HUES64 (cell line): ENCODE results near the gene MECP2.
A peak's percentile ranks its signal among the peaks of the same experiment; 100 is the strongest.
"Not testable (repeated sequence)": the region's sequence is repeated elsewhere in the genome, so short reads cannot be mapped to it uniquely, and the experiment has no call there.

Experiments used
- H3K27ac ChIP-seq: 2 replicates; pipeline ENCODE4 v1.7.0; 2013; ENCODE audit warnings: low read depth, low read length, inconsistent platforms
- H3K27me3 ChIP-seq: 2 replicates; pipeline ENCODE4 v1.6.1; 2013; ENCODE audit warnings: mild to moderate bottlenecking, low read length; ENCODE audit not compliant: insufficient read depth
- H3K36me3 ChIP-seq: 2 replicates; pipeline ENCODE4 v1.6.1; 2013; ENCODE audit warnings: mild to moderate bottlenecking, low read length; ENCODE audit not compliant: insufficient read depth
- H3K4me1 ChIP-seq: 2 replicates; pipeline ENCODE4 v1.6.1; 2013; ENCODE audit warnings: mild to moderate bottlenecking, low read length, moderate library complexity; ENCODE audit not compliant: insufficient read depth
- H3K4me3 ChIP-seq: 2 replicates; pipeline ENCODE4 v1.5.1; 2013; ENCODE audit warnings: mild to moderate bottlenecking, low read length, moderate library complexity
- H3K9ac ChIP-seq: 2 replicates; pipeline ENCODE4 v1.6.1; 2013; ENCODE audit warnings: mild to moderate bottlenecking, low read depth, low read length
- H3K9me3 ChIP-seq: 2 replicates; pipeline ENCODE4 v1.6.1; 2013; ENCODE audit warnings: low read depth, low read length; ENCODE audit not compliant: insufficient read depth
- WGBS: fragments of 150-250, 120-280 bp; methylation state at CpG from one replicate; pipeline ENCODE4 v1.1.7; 2013; ENCODE audit warnings: missing lambda C conversion rate; 5-methylcytosine and 5-hydroxymethylcytosine counted together

MECP2 gene

DNA sequence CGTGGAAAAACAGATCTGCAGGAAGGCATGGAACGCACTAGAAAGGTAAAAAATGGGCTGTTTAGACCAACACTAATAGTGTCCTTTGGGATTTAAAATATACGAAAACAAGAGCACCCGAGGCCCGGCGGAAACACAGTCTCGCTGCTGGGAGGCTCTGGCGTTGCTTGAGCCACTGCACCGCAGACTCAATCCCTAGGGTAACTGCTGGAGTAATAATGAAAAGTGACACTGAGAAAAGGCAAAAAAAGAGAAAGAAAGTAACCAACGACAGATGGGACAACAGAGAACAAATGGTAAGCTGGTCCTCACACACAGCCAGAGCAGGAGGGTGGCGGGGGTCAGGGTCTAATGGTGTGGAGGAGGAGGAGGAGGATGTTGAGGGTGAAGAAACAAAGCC, 93.2 kb downstream of the MECP2 start:
- peaks cover 5% of the 10 kb centered on the region; the same call in 1 of the 2 replicates for H3K4me1 ChIP-seq
- H3K9ac ChIP-seq = no peak overlapping the region
- no peaks in the 10 kb centered on the region for H3K36me3 ChIP-seq
- no peaks in the 10 kb centered on the region for H3K27me3 ChIP-seq
- H3K4me3 ChIP-seq = no peak overlapping the region
- H3K27ac ChIP-seq = no peak overlapping the region
- WGBS = 93% methylated on average over 11 of the region's 11 CpGs
- no peaks in the 10 kb centered on the region for H3K9me3 ChIP-seq

DNA sequence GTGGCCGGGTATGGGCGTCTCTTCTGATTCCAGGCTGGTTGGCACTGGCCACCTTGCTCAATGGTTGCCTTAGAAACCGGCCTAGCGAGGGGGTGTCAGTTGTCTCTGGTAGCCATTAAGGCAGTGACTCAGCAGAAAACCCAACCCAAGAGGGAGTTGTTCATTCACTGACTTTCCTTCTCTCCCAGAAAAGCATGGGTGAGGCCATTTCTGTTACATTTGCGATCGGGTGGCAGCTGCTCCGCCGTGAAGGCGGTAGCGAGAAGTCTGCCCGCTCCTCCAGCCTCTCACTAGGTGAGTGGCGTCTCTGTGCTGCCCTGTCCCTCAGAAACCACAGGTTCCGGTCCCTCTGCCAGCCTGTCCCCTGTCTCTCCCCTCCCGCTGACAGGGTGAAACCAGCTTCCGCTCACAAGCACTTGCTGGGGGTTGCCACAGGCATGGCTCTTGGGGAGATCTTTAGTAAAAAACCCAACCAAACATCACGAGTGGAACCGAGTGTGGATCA, 95.2 kb downstream of the MECP2 start:
- Histone ChIP-seq H3K27me3 (no peaks in the 10 kb centered on the region), H3K4me1 (peaks cover 5% of the 10 kb centered on the region; the same call in 1 of the 2 replicates), H3K9me3 (no peaks in the 10 kb centered on the region), H3K36me3 (no peaks in the 10 kb centered on the region), H3K27ac (peak overlapping the region; percentile 58), H3K9ac (peak overlapping the region; percentile 58; the same call in 1 of the 2 replicates), H3K4me3 (no peak overlapping the region)
- 88% methylated on average over 17 of the region's 17 CpGs for WGBS

DNA sequence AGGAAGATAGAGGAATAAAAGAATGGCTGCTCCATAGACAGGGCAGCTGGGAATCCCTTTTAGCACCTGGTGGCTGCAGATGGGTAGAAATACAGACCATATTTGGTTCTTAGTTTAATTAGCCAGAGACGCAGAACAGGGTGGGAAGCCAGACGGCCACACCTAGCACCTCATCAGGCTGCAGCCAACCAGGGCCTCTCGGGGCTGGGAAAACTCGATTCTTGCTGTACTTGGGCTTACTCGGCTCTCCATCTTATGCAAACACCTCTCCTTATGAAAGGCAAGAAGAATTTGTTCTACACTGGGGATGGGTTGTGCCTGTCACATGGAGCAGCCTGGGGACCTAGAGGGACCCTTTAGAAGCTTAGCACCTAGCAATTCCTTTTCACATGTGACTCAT, 97.5 kb downstream of the MECP2 start:
- peaks cover 5% of the 10 kb centered on the region; the same call in 1 of the 2 replicates for H3K4me1 ChIP-seq
- H3K27ac ChIP-seq = no peak overlapping the region
- H3K27me3 ChIP-seq = no peaks in the 10 kb centered on the region
- no peaks in the 10 kb centered on the region for H3K36me3 ChIP-seq
- H3K9ac ChIP-seq = no peak overlapping the region
- H3K4me3 ChIP-seq = no peak overlapping the region
- WGBS = 57% methylated on average over 5 of the region's 5 CpGs
- H3K9me3 ChIP-seq = no peaks in the 10 kb centered on the region

DNA sequence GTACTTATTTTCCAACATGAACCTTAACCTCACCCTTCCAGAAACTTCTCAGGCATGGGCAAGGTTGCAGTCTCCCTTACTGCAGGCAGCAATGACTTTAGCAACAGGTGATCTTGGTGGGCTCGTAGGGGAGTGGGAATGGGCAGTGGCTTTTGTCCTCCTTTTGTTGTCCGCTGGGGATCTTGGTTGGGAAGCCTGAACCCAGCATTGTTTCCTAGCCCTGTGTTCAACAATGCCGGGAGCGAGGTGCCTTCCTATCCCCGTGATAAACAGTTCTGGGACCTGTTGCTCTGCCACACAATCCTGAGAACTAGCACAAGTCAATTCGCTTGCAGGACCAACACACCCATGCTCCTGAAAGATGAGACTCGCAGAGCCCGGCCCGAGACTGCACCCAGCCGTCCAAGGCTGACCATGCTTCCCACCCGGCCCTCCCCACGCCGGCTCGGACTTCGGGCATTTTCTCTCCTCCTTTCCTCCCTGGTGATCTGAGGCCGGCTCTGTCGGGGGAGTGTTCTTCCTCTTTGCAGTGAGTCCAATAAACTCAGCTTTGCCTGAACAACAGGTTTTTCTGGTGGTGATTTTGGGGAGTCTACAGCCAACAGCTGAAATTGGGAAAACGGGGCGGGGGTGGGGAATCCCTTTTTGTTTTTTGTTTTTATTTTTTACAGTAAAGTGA, 98.0 kb downstream of the MECP2 start:
- no peaks in the 10 kb centered on the region for H3K9me3 ChIP-seq
- WGBS = 81% methylated on average over 19 of the region's 19 CpGs
- no peaks in the 10 kb centered on the region for H3K36me3 ChIP-seq
- H3K9ac ChIP-seq = no peak overlapping the region
- no peak overlapping the region for H3K27ac ChIP-seq
- H3K4me1 ChIP-seq = peaks cover 5% of the 10 kb centered on the region; the same call in 1 of the 2 replicates
- no peaks in the 10 kb centered on the region for H3K27me3 ChIP-seq
- H3K4me3 ChIP-seq = no peak overlapping the region

DNA sequence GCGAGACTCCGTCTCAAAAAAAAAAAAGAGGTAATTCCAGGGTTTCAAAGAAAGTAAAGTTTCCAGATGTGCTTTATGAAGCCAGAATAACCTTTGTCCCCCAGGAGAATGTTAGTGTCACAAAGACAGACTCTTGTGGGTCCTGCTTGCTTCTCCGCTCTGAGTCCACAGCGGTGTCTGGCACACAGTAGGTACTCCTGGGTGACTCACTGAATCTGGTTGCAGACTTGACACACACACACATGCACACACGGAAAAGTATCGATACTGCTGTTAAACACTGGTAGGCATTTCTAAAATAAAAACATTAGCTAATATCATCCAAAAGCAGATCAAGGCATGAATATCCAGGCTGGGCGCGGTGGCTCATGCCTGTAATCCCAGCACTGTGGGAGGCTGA, 102.0 kb downstream of the MECP2 start:
- 96% methylated on average over 8 of the region's 8 CpGs for WGBS
- Histone ChIP-seq H3K27ac (no peak overlapping the region), H3K36me3 (no peaks in the 10 kb centered on the region), H3K4me1 (peaks cover 5% of the 10 kb centered on the region; the same call in 1 of the 2 replicates), H3K9ac (no peak overlapping the region), H3K9me3 (no peaks in the 10 kb centered on the region), H3K27me3 (no peaks in the 10 kb centered on the region), H3K4me3 (no peak overlapping the region)

DNA sequence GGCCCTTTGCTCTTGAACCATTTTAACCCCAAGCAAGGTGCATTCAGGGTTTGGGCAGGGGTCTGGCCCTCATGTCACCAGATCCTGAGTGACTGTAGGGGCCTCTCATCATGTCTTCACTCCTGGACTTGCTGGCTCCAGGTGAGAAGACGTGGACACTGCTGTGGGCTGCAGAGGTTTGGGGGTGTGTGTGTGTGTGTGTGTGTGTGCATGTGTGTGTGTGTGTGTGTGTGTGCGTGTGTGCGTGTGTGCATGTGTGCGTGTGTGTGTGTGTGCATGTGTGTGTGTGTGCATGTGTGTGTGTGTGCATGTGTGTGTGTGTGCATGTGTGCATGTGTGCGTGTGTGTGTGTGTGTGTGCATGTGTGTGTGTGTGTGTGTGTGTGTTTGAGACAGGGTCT, 103.1 kb downstream of the MECP2 start:
- 87% methylated on average over 4 of the region's 5 CpGs for WGBS

DNA sequence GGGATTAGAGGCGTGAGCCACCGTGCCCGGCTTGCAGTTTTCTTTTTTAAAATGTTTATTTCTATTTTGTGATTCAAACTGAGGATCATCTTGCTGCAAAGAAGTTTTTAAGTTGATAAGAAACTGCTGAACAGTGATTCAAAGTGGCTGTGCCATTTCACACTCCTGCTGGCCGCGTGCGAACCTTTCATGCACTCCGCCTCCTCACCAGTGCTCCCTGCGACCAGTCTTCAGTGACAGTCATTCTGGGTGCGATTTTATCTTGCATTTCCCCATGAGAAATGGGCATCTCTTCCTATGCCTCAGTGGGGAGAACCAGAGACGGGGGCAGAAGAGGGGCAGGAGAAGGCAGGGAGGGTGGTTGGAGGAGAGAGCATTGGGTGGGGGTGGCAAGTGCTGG, 103.5 kb downstream of the MECP2 start:
- H3K27me3 ChIP-seq = no peaks in the 10 kb centered on the region
- no peak overlapping the region for H3K27ac ChIP-seq
- no peaks in the 10 kb centered on the region for H3K36me3 ChIP-seq
- H3K9ac ChIP-seq = no peak overlapping the region
- 84% methylated on average over 10 of the region's 10 CpGs for WGBS
- H3K4me1 ChIP-seq = no peaks in the 10 kb centered on the region
- no peak overlapping the region for H3K4me3 ChIP-seq
- no peaks in the 10 kb centered on the region for H3K9me3 ChIP-seq

More for the DNA sequence above, 103.1 kb downstream of the MECP2 start:
- not testable (repeated sequence) for H3K4me1 ChIP-seq, H3K27me3 ChIP-seq, H3K4me3 ChIP-seq, H3K27ac ChIP-seq, H3K36me3 ChIP-seq, H3K9ac ChIP-seq, H3K9me3 ChIP-seq

DNA sequence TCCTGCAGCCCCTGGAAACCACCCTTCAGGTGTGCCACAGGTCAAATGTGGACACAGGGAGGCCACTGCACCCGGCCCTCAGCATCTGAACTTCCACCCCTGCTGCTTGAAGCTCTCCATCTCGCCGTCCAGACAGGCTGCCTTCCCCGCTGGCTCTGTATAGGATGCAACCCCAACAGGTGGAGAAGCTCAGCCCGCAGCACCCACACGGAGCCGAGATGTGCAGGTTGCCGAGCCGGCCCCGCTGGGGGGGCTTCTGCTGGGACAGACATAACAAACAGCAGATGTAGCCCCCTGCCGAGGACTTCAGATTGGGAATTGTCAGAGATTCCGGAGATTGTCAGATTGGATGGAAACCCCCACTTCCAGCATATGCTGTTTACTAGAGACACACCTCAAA, 104.4 kb downstream of the MECP2 start:
- Histone ChIP-seq H3K4me1 (no peaks in the 10 kb centered on the region), H3K4me3 (no peak overlapping the region), H3K36me3 (no peaks in the 10 kb centered on the region), H3K27me3 (no peaks in the 10 kb centered on the region), H3K27ac (no peak overlapping the region), H3K9ac (no peak overlapping the region), H3K9me3 (no peaks in the 10 kb centered on the region)
- 90% methylated on average over 12 of the region's 12 CpGs for WGBS

DNA sequence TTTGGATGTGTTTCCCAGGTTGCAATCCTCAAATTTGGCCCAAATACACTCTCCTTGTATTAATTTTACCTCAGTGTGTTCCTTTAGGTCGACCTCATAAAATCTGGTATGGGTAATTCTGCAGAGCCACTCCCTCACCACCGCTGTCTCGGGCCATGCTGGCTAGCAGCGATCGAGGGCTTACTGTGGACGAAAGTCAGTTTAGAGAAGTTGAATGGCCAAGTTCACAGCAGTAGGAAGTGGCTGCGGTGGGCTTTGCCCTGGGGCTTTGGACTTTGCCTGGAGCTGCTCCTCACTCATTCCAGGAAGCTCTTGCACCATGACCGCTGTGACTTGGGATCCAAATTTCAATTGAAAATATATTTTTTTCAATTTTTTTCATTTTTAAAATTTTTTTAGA, 105.3 kb downstream of the MECP2 start:
- no peak overlapping the region for H3K4me3 ChIP-seq
- no peaks in the 10 kb centered on the region for H3K4me1 ChIP-seq
- H3K9ac ChIP-seq = no peak overlapping the region
- H3K27me3 ChIP-seq = no peaks in the 10 kb centered on the region
- no peak overlapping the region for H3K27ac ChIP-seq
- WGBS = 91% methylated on average over 7 of the region's 8 CpGs
- H3K36me3 ChIP-seq = no peaks in the 10 kb centered on the region
- no peaks in the 10 kb centered on the region for H3K9me3 ChIP-seq

DNA sequence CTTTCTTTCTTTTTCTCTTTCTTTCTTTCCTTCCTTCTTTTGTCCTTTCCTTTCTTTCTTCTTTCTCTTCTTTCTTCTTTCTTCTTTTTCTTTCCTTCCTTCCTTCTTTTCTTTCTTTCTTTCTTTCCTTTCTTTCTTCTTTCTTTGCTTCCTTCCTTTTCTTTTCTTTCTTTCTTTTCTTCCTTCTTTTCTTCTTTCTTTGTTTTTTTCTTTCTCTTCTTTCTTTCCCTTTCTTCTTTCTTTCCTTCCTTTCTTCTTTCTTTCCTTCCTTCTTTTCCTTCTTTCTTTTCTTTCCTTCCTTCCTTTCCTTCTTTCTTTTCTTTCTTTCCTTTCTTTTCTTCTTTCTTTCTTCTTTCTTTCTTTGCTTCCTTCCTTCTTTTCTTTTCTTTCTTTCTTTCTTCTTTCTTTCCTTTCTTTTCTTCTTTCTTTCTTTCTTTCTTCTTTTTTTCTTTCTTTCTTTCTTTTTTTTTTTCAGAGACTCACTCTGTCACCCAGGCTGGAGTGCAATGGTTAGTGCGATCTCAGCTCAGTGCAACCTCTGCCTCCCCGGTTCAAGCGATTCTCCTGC, 106.4 kb downstream of the MECP2 start:
- H3K27me3 ChIP-seq = no peaks in the 10 kb centered on the region
- no peaks in the 10 kb centered on the region for H3K4me1 ChIP-seq
- H3K4me3 ChIP-seq = no peak overlapping the region
- H3K27ac ChIP-seq = no peak overlapping the region
- WGBS = 95% methylated on average over 3 of the region's 3 CpGs
- H3K36me3 ChIP-seq = no peaks in the 10 kb centered on the region
- H3K9ac ChIP-seq = no peak overlapping the region
- H3K9me3 ChIP-seq = no peaks in the 10 kb centered on the region

DNA sequence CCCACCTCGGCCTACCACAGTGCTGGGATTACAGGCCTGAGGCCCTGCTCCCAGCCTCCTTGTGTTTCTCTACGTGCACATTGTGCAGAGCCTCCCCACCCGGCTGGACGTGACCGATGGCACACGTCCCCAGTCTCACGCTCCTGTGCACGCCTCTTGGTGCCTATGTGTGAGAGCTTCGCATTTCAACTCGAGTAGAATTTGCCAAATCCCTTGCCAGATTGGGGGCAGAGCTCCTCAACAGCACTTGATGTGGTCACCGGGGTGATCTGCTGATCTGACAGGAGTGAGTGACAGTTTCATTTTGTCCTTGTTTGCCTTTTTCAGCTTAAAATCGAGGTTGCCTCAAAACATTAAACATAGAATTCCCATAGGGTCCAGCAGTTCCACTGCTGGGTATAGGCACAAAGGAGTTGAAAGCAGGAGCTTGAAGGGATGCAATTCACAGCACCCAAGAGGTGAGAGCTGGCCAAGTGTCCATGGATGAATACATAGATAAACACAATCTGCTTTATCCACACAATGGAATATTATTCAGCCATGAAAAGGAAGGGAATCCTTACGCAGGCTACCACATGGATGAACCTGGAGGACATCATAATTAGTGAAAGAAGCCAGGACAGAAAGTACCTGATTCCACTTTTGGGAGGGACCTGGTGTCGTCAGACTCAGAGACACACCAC, 107.4 kb downstream of the MECP2 start:
- 96% methylated on average over 13 of the region's 14 CpGs for WGBS
- H3K9me3 ChIP-seq = no peaks in the 10 kb centered on the region
- no peak overlapping the region for H3K4me3 ChIP-seq
- no peak overlapping the region for H3K27ac ChIP-seq
- H3K27me3 ChIP-seq = no peaks in the 10 kb centered on the region
- no peak overlapping the region for H3K9ac ChIP-seq
- no peaks in the 10 kb centered on the region for H3K4me1 ChIP-seq
- H3K36me3 ChIP-seq = no peaks in the 10 kb centered on the region
